MM.1S (cell line): ENCODE data around the gene PAOX.

Experiments
- DNase-seq: peaks from one replicate; pipeline ENCODE4 v3.0.0-alpha.2; 2015
- H2AFZ ChIP-seq: fragments of 300-600 bp; sonication (generic); 2 replicates; pipeline ENCODE4 v1.6.0; 2016; ENCODE audit warnings: antibody characterized with exemption, low read length
- H3F3A ChIP-seq: fragments of 300-600 bp; sonication (generic); 2 replicates; pipeline ENCODE4 v1.6.1; 2016; ENCODE audit warnings: mild to moderate bottlenecking, antibody characterized with exemption, low read length, moderate library complexity, mixed read lengths; ENCODE audit not compliant: insufficient read depth
- H3K27ac ChIP-seq: fragments of 300-600 bp; sonication (generic); 2 replicates; pipeline ENCODE4 v1.5.1; 2016; ENCODE audit warnings: mild to moderate bottlenecking, low read length
- H3K27me3 ChIP-seq: fragments of 300-600 bp; sonication (generic); replicated peaks from 2 replicates; pipeline ENCODE4 v1.6.0; 2016; ENCODE audit warnings: low read length; ENCODE audit not compliant: insufficient read depth
- H3K36me3 ChIP-seq: fragments of 300-600 bp; sonication (generic); replicated peaks from 2 replicates; pipeline ENCODE4 v1.6.1; 2016; ENCODE audit warnings: mild to moderate bottlenecking, low read length, mixed read lengths; ENCODE audit not compliant: insufficient read depth
- H3K4me1 ChIP-seq: fragments of 300-600 bp; sonication (generic); 2 replicates; pipeline ENCODE4 v1.6.1; 2016; ENCODE audit warnings: low read length, mixed read lengths
- H3K4me2 ChIP-seq: fragments of 300-600 bp; sonication (generic); 2 replicates; pipeline ENCODE4 v1.6.0; 2016; ENCODE audit warnings: low read depth, low read length
- H3K4me3 ChIP-seq: fragments of 300-600 bp; sonication (generic); 2 replicates; pipeline ENCODE4 v1.5.1; 2016; ENCODE audit warnings: low read length, mixed read lengths
- H3K79me2 ChIP-seq: fragments of 300-600 bp; sonication (generic); 2 replicates; pipeline ENCODE4 v1.6.1; 2016; ENCODE audit warnings: mixed run types, low read length, mixed read lengths
- H3K9ac ChIP-seq: fragments of 300-600 bp; sonication (generic); 2 replicates; pipeline ENCODE4 v1.6.1; 2016; ENCODE audit warnings: low read length, mixed read lengths
- H3K9me2 ChIP-seq: fragments of 300-600 bp; sonication (generic); replicated peaks from 2 replicates; pipeline ENCODE4 v1.6.1; 2016; ENCODE audit warnings: mild to moderate bottlenecking, low read length, mixed read lengths; ENCODE audit not compliant: insufficient read depth
- H3K9me3 ChIP-seq: fragments of 300-600 bp; sonication (generic); replicated peaks from 2 replicates; pipeline ENCODE4 v1.6.1; 2016; ENCODE audit warnings: mild to moderate bottlenecking, low read length, mixed read lengths; ENCODE audit not compliant: insufficient read depth
- H4K20me1 ChIP-seq: fragments of 300-600 bp; sonication (generic); 2 replicates; pipeline ENCODE4 v1.6.1; 2016; ENCODE audit warnings: mild to moderate bottlenecking, low read length, moderate library complexity, mixed read lengths; ENCODE audit not compliant: insufficient read depth
- EZH2 ChIP-seq: fragments of 300-600 bp; sonication (generic); optimal IDR thresholded peaks from 2 replicates; pipeline ENCODE3; 2017; ENCODE audit warnings: low read depth, mild to moderate bottlenecking, antibody characterized with exemption, low read length, mixed read lengths
- EZH2phosphoT487 ChIP-seq: fragments of 300-600 bp; sonication (generic); IDR thresholded peaks from 2 replicates; pipeline ENCODE4 v1.6.1; 2018; ENCODE audit warnings: antibody characterized with exemption, low read length
- TF ChIP-seq, protein P1 (sequence below): fragments of 300-600 bp; sonication (generic); IDR thresholded peaks from 2 replicates; pipeline ENCODE4 v1.5.1; 2016; ENCODE audit warnings: antibody characterized with exemption, low read length, mixed read lengths

The PAOX gene

DNA sequence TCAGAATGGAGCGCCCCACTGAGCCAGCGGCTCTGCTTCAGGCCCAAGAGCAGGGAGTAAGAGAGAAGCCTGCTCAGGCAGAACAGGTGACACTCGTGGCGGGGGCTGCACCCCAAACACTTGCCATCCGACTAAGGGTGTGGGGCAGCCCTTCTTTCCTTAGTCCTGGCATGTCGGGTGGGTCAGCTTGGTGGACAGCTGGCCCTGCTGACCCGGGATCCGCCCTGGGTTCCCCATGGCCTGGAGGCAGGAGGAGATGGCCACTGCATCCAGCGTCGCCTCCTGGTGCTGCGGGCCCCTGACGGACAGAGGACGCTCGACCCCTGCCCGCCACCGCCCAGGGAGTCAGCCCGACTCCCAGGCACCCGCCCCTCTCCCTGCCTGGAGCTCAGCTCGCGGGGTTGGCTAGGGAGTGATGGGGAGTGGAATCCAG lies 1.2 kb upstream of the PAOX start:
- H3K4me3 ChIP-seq, result peak overlapping the region; percentile 79
- no peak for DNase-seq
- no peaks in the 10 kb centered on the region for H3K9me2 ChIP-seq
- H3K9ac ChIP-seq, result no peak overlapping the region; the same call in 1 of the 2 replicates
- no peaks in the 10 kb centered on the region for H3K9me3 ChIP-seq
- H2AFZ ChIP-seq, result peak overlapping the region; percentile 56
- no peak overlapping the region for H3K27ac ChIP-seq
- H3K4me1 ChIP-seq, result no peaks in the 10 kb centered on the region
- peak overlapping the region; percentile 99 for H3K4me2 ChIP-seq
- no peaks in the 10 kb centered on the region for H4K20me1 ChIP-seq
- peaks cover 3% of the 10 kb centered on the region; the same call in 1 of the 2 replicates for H3F3A ChIP-seq
- H3K27me3 ChIP-seq, result peaks cover 10% of the 10 kb centered on the region; the same call in 1 of the 2 replicates
- TF ChIP-seq, protein P1, sequence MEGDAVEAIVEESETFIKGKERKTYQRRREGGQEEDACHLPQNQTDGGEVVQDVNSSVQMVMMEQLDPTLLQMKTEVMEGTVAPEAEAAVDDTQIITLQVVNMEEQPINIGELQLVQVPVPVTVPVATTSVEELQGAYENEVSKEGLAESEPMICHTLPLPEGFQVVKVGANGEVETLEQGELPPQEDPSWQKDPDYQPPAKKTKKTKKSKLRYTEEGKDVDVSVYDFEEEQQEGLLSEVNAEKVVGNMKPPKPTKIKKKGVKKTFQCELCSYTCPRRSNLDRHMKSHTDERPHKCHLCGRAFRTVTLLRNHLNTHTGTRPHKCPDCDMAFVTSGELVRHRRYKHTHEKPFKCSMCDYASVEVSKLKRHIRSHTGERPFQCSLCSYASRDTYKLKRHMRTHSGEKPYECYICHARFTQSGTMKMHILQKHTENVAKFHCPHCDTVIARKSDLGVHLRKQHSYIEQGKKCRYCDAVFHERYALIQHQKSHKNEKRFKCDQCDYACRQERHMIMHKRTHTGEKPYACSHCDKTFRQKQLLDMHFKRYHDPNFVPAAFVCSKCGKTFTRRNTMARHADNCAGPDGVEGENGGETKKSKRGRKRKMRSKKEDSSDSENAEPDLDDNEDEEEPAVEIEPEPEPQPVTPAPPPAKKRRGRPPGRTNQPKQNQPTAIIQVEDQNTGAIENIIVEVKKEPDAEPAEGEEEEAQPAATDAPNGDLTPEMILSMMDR, result no peak
- no peak for TF ChIP-seq EZH2phosphoT487
- H3K36me3 ChIP-seq, result no peaks in the 10 kb centered on the region
- H3K79me2 ChIP-seq, result 0 out of 2 replicates have a peak, but pooled peaks cover 3% of the 10 kb centered on the region

DNA sequence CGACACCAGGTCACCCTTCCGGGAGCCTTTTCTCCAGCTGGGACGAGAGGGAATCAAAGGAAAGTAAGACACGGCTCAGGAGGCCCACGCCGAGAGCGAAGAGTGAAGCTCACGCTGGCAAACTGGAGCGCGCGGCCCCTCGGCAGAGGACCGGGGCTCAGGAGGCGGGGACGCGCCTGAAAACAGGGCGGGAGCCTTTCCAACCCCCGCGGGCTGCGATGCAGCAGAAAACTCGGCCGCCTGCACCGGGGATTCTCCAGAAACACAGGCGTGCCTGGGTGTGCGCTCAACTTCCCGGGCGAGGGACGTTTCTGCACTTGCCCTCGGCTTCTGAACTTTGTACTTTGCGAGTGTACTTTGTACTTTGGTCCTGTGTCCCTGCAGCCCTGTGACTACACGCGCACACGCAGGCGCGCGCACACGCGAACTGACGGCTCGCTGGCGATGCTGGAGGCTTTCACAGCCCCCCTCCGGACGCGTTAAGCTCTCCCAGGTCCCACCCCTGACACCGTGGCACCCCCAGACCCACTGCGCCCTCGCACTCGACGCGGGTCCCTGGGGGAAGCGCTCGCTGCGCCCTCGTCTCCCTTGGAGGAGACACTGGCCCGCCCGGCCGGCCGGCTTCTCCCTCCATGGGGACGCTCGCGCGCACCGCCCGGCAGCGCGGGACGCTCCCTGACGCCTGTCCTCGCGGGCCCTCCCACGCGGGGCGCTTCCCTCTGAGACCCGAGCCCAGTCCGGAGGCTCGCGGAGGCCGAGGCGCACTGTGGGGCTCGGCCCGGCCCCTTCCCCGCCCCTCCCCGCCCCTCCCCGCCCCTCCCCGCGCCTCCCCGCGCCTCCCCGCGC lies 588 bp upstream of the PAOX start:
- Histone ChIP-seq H3K9me2 (no peaks in the 10 kb centered on the region), H3K27ac (no peak overlapping the region), H2AFZ (peak overlapping the region; percentile 56), H3K9me3 (no peaks in the 10 kb centered on the region), H4K20me1 (no peaks in the 10 kb centered on the region), H3K27me3 (peaks cover 10% of the 10 kb centered on the region; the same call in 1 of the 2 replicates), H3F3A (peaks cover 3% of the 10 kb centered on the region; the same call in 1 of the 2 replicates), H3K79me2 (0 out of 2 replicates have a peak, but pooled peaks cover 3% of the 10 kb centered on the region), H3K4me2 (peak overlapping the region; percentile 99), H3K4me3 (peak overlapping the region; percentile 79), H3K9ac (peak overlapping the region; percentile 38; the same call in 1 of the 2 replicates), H3K4me1 (no peaks in the 10 kb centered on the region), H3K36me3 (no peaks in the 10 kb centered on the region)
- TF ChIP-seq EZH2 (no peak), EZH2phosphoT487 (no peak)
- TF ChIP-seq, protein P1, result no peak
- DNase-seq, result peak; percentile 59

DNA sequence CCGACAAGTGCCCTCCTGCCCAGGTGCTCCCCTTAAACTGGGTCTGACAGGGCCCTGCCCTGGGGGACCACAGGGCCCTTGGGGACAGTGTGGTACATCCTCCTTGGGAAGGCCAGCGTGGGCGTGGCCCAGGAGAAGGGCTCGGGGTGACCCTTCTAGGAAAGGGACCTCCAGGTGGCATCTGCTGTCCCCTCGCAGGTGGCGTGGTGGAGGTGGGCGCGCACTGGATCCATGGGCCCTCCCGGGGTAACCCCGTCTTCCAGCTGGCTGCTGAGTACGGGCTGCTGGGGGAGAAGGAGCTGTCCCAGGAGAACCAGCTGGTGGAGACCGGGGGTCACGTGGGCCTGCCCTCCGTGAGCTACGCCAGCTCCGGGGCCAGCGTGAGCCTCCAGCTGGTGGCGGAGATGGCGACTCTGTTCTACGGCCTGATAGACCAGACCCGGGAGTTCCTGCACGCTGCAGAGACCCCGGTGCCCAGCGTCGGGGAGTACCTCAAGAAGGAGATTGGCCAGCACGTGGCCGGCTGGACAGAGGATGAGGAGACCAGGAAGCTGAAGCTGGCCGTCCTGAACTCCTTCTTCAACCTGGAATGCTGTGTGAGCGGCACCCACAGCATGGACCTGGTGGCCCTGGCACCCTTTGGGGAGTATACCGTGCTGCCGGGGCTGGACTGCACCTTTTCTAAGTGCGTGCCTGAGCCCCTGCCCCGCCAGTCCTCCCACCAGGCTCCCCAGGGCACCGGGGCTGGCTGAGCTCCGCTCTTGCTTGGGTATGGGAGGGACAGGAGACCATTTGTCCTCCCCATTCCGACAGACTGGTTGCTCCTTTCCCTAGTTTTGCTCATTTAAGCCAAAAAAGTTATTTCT lies 972 bp downstream of the PAOX start:
- Histone ChIP-seq H3K79me2 (0 out of 2 replicates have a peak, but pooled peaks cover 3% of the 10 kb centered on the region), H3K4me1 (no peaks in the 10 kb centered on the region), H4K20me1 (no peaks in the 10 kb centered on the region), H3K4me2 (peak overlapping the region; percentile 82), H3K9ac (peak overlapping the region; percentile 66; the same call in 1 of the 2 replicates), H3K27me3 (peaks cover 10% of the 10 kb centered on the region; the same call in 1 of the 2 replicates), H2AFZ (peak overlapping the region; percentile 69), H3K4me3 (peak overlapping the region; percentile 67), H3K9me3 (no peaks in the 10 kb centered on the region), H3F3A (no peaks in the 10 kb centered on the region), H3K9me2 (no peaks in the 10 kb centered on the region), H3K27ac (peak overlapping the region; percentile 16; the same call in 1 of the 2 replicates), H3K36me3 (no peaks in the 10 kb centered on the region)
- DNase-seq, result no peak
- TF ChIP-seq EZH2phosphoT487 (no peak), EZH2 (no peak)
- TF ChIP-seq, protein P1, result no peak
